ENCODE measurements around the gene USF2. TPM values are rescaled to one million over a fixed set of nuclear protein-coding genes. Genes with fewer than 3 reads are reported as not detected.
"Not testable (repeated sequence)": the region's sequence is repeated elsewhere in the genome, so short reads cannot be mapped to it uniquely, and the experiment has no call there.

The USF2 gene
- total RNA-seq, 1 donor from 2014 or later, result 113 TPM

GRCh38 chr19:35285465-35285864 lies 16.7 kb downstream of the USF2 start:
- not testable (repeated sequence) for DNase-seq (ENCODE audit: low spot score)

GRCh38 chr19:35286101-35286500 lies 17.3 kb downstream of the USF2 start:
- not testable (repeated sequence) for DNase-seq (ENCODE audit: low spot score)

GRCh38 chr19:35287713-35288112 lies 19.0 kb downstream of the USF2 start:
- DNase-seq (ENCODE audit: low spot score), result no peak

- no peak for DNase-seq (ENCODE audit: low spot score)
These were observed 19.6 kb downstream of the USF2 start for GRCh38 chr19:35288331-35288730.

- DNase-seq (ENCODE audit: low spot score), result no peak
These were observed 20.1 kb downstream of the USF2 start for GRCh38 chr19:35288906-35289305.

GRCh38 chr19:35290381-35291127 lies 21.8 kb downstream of the USF2 start:
- DNase-seq (ENCODE audit: low spot score), result no peak

- DNase-seq (ENCODE audit: low spot score), result no peak
These were observed 22.5 kb downstream of the USF2 start for GRCh38 chr19:35291259-35291658.

- no peak for DNase-seq (ENCODE audit: low spot score)
These were observed 23.2 kb downstream of the USF2 start, which contains the start of gene MAG for GRCh38 chr19:35291916-35292315. TSS of gene MAG (plus strand) at chr19:35292161. CDS start at chr19:35295409, 3,248 bp downstream.

- DNase-seq (ENCODE audit: low spot score), result no peak
These were observed 23.9 kb downstream of the USF2 start for GRCh38 chr19:35292421-35293362.

GRCh38 chr19:35293363-35293739 lies 24.6 kb downstream of the USF2 start:
- DNase-seq (ENCODE audit: low spot score), result no peak

GRCh38 chr19:35293808-35294207 lies 25.0 kb downstream of the USF2 start:
- DNase-seq (ENCODE audit: low spot score), result no peak

GRCh38 chr19:35294328-35294727 lies 25.6 kb downstream of the USF2 start:
- no peak for DNase-seq (ENCODE audit: low spot score)

- DNase-seq (ENCODE audit: low spot score), result no peak
These were observed 26.4 kb downstream of the USF2 start for GRCh38 chr19:35294859-35295791.

GRCh38 chr19:35295792-35296462 lies 27.2 kb downstream of the USF2 start:
- DNase-seq (ENCODE audit: low spot score), result no peak

- no peak for DNase-seq (ENCODE audit: low spot score)
These were observed 28.1 kb downstream of the USF2 start for GRCh38 chr19:35296644-35297514.

- DNase-seq (ENCODE audit: low spot score), result no peak
These were observed 28.7 kb downstream of the USF2 start for GRCh38 chr19:35297515-35297848.

- DNase-seq (ENCODE audit: low spot score), result no peak
These were observed 29.2 kb downstream of the USF2 start for GRCh38 chr19:35297922-35298321.

GRCh38 chr19:35298561-35298972 lies 29.8 kb downstream of the USF2 start:
- no peak for DNase-seq (ENCODE audit: low spot score)

GRCh38 chr19:35299523-35300338 lies 31.0 kb downstream of the USF2 start:
- no peak for DNase-seq (ENCODE audit: low spot score)

Data from ureter (tissue), 1 donor.